Measurements from ENCODE around the gene MLF2. TPM values are rescaled to one million over a fixed set of nuclear protein-coding genes. Genes with fewer than 3 reads are reported as not detected.

Gene MLF2
- total and polyA plus RNA-seq, 2 experiments from 2014 or later, result 210 to 508 TPM

GRCh38 chr12:6734506-6735387 is 18.2 kb downstream of the MLF2 start:
- Histone ChIP-seq H3K9me2 (replicated peaks; ENCODE audit: insufficient read depth) (no peaks in the 10 kb centered on the region), H3K79me2 (no peaks in the 10 kb centered on the region), H3K4me2 (no peak overlapping the region), H4K20me1 (ENCODE audit: insufficient read depth, poor library complexity, severe bottlenecking) (no peaks in the 10 kb centered on the region), H3K27ac (no peak overlapping the region), H3K4me1 (ENCODE audit: insufficient read depth) (no peaks in the 10 kb centered on the region), H3K36me3 (replicated peaks; ENCODE audit: insufficient read depth, low read depth) (no peaks in the 10 kb centered on the region), H3K4me3 (no peak overlapping the region), H3K9me3 (ENCODE audit: low read depth) (no peaks in the 10 kb centered on the region), H2AFZ (no peak overlapping the region), H3K27me3 (no peaks in the 10 kb centered on the region)
- TF ChIP-seq EZH2 (IDR thresholded peaks at IDR 0.05; ENCODE audit: borderline replicate concordance), result no peak
- no peak for TF ChIP-seq EZH2phosphoT487 (IDR thresholded peaks at IDR 0.05; ENCODE audit: low read depth, severe bottlenecking, unreplicated experiment)
- no peak for TF ChIP-seq CTCF (IDR thresholded peaks at IDR 0.05; ENCODE audit: poor library complexity)
- 88% methylated on average over 10 of the region's 10 CpGs for WGBS (ENCODE audit: low lambda C conversion rate, missing lambda C conversion rate)
- no peak for DNase-seq (ENCODE audit: low spot score)

- TF ChIP-seq CTCF (IDR thresholded peaks at IDR 0.05; ENCODE audit: poor library complexity), result no peak
- TF ChIP-seq EZH2 (IDR thresholded peaks at IDR 0.05; ENCODE audit: borderline replicate concordance), result no peak
- TF ChIP-seq EZH2phosphoT487 (IDR thresholded peaks at IDR 0.05; ENCODE audit: low read depth, severe bottlenecking, unreplicated experiment), result no peak
- H3K36me3 ChIP-seq (replicated peaks; ENCODE audit: insufficient read depth, low read depth), result no peaks in the 10 kb centered on the region
- no peaks in the 10 kb centered on the region for H3K27me3 ChIP-seq
- no peak overlapping the region for H3K4me3 ChIP-seq
- no peaks in the 10 kb centered on the region for H3K9me2 ChIP-seq (replicated peaks; ENCODE audit: insufficient read depth)
- WGBS (ENCODE audit: low lambda C conversion rate, missing lambda C conversion rate), result 95% methylated on average over 8 of the region's 8 CpGs
- H3K9me3 ChIP-seq (ENCODE audit: low read depth), result no peaks in the 10 kb centered on the region
- H4K20me1 ChIP-seq (ENCODE audit: insufficient read depth, poor library complexity, severe bottlenecking), result no peaks in the 10 kb centered on the region
- no peak overlapping the region for H2AFZ ChIP-seq
- no peak overlapping the region for H3K27ac ChIP-seq
- H3K4me2 ChIP-seq, result no peak overlapping the region
- no peak for DNase-seq (ENCODE audit: low spot score)
- peaks cover 6% of the 10 kb centered on the region for H3K79me2 ChIP-seq
- no peaks in the 10 kb centered on the region for H3K4me1 ChIP-seq (ENCODE audit: insufficient read depth)
These were observed 22.8 kb downstream of the MLF2 start for GRCh38 chr12:6730169-6730568.

- Histone ChIP-seq H3K4me2 (no peak overlapping the region), H3K27me3 (no peaks in the 10 kb centered on the region), H2AFZ (no peak overlapping the region), H3K4me3 (no peak overlapping the region), H3K9me2 (replicated peaks; ENCODE audit: insufficient read depth) (no peaks in the 10 kb centered on the region), H3K79me2 (peaks cover 12% of the 10 kb centered on the region), H3K4me1 (ENCODE audit: insufficient read depth) (peaks cover 8% of the 10 kb centered on the region), H3K27ac (no peak overlapping the region), H4K20me1 (ENCODE audit: insufficient read depth, poor library complexity, severe bottlenecking) (no peaks in the 10 kb centered on the region), H3K36me3 (replicated peaks; ENCODE audit: insufficient read depth, low read depth) (no peaks in the 10 kb centered on the region), H3K9me3 (ENCODE audit: low read depth) (no peaks in the 10 kb centered on the region)
- TF ChIP-seq CTCF (IDR thresholded peaks at IDR 0.05; ENCODE audit: poor library complexity), result no peak
- TF ChIP-seq EZH2 (IDR thresholded peaks at IDR 0.05; ENCODE audit: borderline replicate concordance), result no peak
- TF ChIP-seq EZH2phosphoT487 (IDR thresholded peaks at IDR 0.05; ENCODE audit: low read depth, severe bottlenecking, unreplicated experiment), result no peak
- 99% methylated on average over 18 of the region's 18 CpGs for WGBS (ENCODE audit: low lambda C conversion rate, missing lambda C conversion rate)
- DNase-seq (ENCODE audit: low spot score), result no peak
These were observed 23.8 kb downstream of the MLF2 start for GRCh38 chr12:6729186-6729585.
